PC-3 (cell line): ENCODE results near the gene TRIM60.
"Not testable (repeated sequence)": the region's sequence is repeated elsewhere in the genome, so short reads cannot be mapped to it uniquely, and the experiment has no call there.

Experiments
- EZH2 ChIP-seq: fragments of 300-600 bp; sonication (generic); IDR thresholded peaks from one replicate; pipeline ENCODE4 v1.6.1; 2017; ENCODE audit warnings: antibody characterized with exemption, mild to moderate bottlenecking, low read length; ENCODE audit not compliant: unreplicated experiment
- TF ChIP-seq, protein P1 (sequence below): fragments of 300-600 bp; sonication (generic); conservative IDR thresholded peaks from 2 replicates; pipeline ENCODE4 v1.5.1; 2017; ENCODE audit warnings: antibody characterized with exemption, low read depth, mild to moderate bottlenecking, low read length

DNA sequence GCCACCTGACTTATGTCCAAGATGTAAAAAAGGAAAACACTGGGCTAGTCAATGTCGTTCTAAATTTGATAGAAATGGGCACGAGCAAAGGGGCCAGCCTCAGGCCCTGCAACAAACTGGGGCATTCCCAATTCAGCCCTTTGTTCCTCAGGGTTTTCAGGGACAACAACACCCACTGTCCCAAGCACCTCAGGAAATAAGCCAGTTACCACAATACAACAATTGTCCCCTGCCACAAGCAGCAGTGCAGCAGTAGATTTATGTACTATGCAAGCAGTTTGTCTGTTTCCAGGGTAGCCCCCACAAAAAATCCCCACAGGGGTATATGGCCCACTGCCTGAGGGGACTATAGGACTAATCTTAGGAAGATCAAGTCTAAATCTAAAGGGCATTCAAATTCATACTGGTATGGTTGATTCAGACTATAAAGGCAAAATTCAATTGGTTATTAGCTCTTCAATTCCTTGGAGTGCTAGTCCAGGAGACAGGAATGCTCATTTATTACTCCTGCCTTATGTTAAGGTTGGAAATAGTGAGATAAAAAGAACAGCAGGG, 33.2 kb upstream of the TRIM60 start:
- TF ChIP-seq, protein P1, sequence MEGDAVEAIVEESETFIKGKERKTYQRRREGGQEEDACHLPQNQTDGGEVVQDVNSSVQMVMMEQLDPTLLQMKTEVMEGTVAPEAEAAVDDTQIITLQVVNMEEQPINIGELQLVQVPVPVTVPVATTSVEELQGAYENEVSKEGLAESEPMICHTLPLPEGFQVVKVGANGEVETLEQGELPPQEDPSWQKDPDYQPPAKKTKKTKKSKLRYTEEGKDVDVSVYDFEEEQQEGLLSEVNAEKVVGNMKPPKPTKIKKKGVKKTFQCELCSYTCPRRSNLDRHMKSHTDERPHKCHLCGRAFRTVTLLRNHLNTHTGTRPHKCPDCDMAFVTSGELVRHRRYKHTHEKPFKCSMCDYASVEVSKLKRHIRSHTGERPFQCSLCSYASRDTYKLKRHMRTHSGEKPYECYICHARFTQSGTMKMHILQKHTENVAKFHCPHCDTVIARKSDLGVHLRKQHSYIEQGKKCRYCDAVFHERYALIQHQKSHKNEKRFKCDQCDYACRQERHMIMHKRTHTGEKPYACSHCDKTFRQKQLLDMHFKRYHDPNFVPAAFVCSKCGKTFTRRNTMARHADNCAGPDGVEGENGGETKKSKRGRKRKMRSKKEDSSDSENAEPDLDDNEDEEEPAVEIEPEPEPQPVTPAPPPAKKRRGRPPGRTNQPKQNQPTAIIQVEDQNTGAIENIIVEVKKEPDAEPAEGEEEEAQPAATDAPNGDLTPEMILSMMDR = not testable (repeated sequence)
- TF ChIP-seq EZH2 = not testable (repeated sequence)
